ENCODE measurements around the gene UQCC3.

- TF ChIP-seq TCF12 (IDR thresholded peaks at IDR 0.05) = no peak
- TF ChIP-seq CTCF (IDR thresholded peaks at IDR 0.05) = no peak
- TF ChIP-seq MXI1 (IDR thresholded peaks at IDR 0.05; ENCODE audit: low read depth, low read length) = no peak
Measured at GRCh38 chr11:62682518-62682917, 11.0 kb downstream of the UQCC3 start.

Measured in SK-N-SH (cell line).